GM18520 (cell line): Measurements from ENCODE around the gene OMP.
"Not testable (repeated sequence)": the region's sequence is repeated elsewhere in the genome, so short reads cannot be mapped to it uniquely, and the experiment has no call there.

Source experiments
- ATAC-seq: cut with Tn5 transposase; IDR thresholded peaks from one replicate; pipeline ENCODE4 v1.9.1; 2021; ENCODE audit not compliant: unreplicated experiment

OMP gene, protein sequence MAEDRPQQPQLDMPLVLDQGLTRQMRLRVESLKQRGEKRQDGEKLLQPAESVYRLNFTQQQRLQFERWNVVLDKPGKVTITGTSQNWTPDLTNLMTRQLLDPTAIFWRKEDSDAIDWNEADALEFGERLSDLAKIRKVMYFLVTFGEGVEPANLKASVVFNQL

DNA sequence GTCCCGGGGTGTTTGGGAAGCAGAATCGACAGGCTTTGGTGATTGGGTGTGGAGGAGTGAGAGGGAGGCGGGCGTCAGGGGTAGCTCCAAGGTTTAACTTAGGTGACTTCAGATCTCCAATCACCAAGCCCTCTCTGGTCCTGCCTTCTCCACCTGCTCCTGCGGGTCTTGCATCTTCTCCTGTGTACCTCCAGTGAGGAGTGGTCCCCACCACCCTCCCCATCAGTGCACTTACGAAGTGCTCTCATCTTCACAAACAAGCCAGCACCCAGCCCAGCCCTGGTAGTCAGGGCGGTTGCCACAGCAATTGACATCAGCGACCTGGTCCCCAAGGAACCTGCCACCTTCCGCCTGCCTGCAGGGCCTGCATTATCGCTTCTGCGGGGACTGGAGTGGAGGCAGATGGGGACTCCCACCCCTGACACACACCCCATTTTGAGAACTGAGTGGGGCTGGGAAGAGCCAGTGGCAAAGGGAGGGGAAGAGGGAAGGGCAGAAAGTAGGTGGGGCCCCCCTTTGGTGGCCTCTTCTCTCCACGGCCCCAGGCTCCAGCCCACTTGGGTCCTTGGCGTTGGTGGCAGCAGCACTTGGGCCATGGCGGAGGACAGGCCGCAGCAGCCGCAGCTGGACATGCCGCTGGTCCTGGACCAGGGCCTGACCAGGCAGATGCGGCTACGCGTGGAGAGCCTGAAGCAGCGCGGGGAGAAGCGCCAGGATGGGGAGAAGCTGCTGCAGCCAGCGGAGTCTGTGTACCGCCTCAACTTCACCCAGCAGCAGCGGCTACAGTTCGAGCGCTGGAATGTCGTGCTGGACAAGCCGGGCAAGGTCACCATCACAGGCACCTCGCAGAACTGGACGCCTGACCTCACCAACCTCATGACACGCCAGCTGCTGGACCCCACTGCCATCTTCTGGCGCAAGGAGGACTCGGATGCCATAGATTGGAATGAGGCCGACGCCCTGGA lies at the start of gene OMP:
Gene OMP (plus strand): TSS at position 595 of the 965 bp plus-strand sequence. CDS start 0 bp downstream, at position 595.
- no peak for ATAC-seq

DNA sequence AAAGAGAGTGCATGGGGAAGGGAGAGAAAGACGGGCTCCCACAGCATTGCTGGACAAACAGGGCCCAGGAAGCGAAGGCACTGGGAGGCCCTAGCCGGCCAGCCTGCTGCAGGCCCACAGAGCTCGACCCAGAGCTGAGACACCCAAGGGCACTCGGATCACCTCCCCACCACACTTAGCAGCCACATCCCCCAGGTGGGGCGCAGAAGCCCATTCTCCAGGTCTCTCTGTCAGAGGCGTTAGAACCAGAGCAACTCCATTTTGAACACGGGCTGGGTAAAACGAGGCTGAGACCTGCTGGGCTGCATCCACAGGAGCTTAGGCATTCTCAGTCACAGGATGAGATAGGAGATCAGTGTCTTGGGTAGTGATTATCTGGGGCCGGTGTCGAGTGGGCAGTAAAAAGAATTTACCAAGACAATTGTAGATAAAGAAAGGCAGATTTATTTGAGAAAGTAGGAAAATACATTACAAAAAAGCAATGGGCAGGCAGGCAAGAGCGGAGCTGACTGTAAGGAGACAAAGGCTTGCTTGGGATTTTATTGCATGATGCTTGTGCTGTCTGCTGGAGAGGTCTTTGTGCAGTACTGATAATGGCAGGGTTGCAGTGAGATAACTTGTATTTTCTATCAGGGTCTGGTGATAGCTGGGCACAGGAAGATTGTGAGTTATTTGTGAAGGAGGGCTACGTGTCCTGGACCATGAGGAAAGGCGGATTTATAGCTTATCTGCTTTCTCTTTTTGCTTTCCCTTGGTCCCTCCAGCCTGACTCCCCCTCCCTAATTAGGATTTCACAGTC lies 49.2 kb upstream of the OMP start:
- no peak for ATAC-seq

DNA sequence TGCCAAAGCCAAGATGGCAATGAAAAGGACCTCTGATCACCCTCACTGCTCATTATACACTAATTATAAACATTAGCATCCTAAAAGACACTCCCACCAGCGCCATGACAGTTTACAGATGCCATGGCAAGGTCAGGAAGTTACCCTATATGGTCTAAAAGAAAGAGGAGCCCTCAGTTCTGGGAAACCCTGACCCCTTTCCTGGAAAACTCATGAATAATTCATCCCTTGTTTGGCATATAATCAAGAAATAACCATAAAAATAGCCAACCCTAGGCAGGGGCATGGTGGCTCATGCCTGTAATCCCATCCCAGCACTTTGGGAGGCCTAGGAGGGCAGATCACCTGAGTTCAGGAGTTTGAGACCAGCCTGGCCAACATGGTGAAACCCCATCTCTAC lies 48.6 kb upstream of the OMP start:
- ATAC-seq = no peak

DNA sequence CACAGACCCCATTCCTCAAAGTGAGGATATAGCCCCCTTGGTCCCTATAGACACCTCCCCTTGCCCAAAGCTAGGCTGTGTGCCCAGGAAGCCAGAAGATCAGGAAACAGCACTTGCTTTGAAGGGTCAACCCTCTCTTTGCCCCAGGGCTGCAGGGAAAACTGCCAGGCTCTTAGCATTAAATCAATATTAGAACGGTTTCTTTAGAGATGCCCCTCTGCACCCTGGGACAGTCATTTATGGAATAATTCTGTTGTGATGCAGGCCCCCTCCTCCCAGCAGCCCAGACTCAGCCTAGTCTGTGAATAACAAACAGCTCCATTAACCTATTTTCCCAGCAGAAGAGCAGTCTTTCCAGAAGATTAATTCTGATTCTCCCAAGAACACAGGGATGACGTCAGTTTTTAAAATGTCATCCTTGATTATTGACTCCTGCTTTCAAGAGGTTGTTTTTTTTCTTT lies 47.5 kb upstream of the OMP start:
- no peak for ATAC-seq

DNA sequence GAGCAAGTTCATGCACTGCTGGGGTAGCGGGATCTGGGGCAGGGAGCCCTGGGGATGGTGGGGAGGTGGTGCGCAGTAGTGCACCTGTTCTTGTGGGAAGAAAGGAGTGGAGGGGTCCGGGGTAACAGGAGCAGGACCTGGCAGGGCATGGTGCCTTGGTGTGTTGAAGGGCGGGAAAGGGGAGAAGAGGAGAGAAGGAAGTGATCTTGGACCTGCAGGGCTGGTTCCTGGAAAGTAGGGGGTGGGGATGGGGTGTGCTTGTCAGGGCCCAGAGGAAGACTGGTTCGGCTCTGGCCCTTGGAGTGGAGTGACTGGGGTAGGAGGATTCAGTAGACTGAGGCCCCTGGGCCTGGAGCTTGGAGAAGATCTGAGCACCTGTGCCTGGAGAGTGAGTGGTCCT lies 46.7 kb upstream of the OMP start:
- no peak for ATAC-seq

DNA sequence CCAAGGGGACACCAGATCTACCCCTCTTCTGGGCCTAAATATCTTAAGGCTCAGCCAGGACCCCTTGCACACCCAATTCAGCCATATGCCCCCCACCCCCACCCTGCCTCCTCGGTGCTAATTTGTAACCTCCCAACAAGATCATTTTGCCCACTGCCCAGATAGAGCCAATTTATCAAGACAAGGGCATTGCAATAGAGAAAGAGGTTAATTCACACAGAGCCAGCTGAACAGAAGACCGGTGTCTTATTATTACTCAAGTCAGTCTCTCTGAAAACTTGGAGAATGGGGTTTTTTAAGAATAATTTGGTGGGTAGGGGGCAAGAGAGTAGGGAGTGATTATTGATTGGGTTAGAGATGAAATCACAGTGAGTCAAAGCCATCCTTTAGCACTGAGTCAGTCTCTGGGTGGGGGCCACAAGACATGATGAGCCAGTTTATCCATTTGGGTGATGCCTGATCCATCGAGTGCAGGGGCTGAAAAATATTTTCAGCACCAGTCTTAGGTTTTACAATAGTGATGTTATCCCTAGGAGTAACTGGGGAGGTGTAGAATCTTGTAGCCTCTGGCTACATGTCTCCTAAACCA lies 45.7 kb upstream of the OMP start:
- no peak for ATAC-seq

DNA sequence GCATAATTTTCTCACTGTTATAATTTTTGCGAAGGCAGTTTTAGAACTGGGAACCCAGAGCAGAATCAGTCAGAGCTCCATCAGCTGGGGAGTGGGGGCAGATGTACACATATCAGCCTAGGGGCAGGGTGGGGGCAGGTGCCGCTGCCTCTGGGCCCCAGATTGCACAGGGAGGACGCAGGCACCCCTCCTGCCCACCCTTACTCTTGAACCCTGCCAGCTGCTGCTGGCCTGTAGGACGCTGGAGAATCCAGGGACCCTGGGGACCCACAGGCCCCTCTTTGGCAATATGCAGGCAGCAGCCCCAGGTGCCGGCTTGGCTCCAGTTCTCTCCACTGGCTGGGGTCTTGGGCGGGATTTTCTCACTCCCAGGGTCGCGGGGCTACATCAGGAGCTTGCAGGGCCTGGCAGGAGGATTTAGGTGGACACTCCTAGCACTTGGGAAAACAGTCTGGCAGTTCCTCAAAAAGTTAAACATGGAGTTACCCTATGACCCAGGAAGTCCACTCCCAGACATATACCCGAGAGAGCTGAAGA lies 44.6 kb upstream of the OMP start:
- ATAC-seq = no peak

DNA sequence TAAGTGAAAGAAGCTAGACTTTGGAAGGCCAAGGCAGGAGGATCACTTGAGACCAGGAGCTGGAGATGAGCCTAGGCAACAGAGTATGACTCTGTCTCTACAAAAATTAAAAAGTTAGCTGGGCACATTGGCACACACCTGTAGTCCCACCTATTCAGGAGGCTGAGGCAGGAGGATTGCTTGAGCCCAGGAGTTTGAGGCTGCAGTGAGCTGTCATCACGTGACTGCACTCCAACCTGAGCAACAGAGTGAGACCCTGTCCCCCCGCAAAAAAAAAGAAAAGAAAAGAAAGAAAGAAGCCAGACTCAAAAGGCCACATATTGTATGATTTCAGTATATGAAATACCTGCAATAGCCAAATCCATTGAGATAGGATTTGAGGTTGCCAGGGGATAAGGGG lies 43.7 kb upstream of the OMP start:
- no peak for ATAC-seq

DNA sequence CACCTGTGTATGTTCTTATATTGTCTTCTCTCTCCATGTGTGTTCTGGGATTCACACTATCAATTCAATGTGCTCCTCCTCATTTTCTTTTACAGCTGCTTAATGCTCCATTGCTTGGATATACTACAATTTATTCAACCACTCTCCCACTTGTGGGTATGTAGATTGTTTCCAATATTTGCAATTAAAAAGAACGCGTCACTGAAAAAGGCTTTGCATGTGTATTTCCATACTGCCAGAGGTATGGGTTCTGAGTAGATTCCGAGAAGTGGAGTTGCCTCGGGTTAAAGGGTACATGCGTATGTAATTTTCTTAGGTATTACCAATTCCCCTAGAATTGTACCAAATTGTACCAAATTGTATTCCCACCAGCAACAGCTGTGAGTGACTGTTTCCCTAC lies 42.8 kb upstream of the OMP start:
- ATAC-seq = no peak

DNA sequence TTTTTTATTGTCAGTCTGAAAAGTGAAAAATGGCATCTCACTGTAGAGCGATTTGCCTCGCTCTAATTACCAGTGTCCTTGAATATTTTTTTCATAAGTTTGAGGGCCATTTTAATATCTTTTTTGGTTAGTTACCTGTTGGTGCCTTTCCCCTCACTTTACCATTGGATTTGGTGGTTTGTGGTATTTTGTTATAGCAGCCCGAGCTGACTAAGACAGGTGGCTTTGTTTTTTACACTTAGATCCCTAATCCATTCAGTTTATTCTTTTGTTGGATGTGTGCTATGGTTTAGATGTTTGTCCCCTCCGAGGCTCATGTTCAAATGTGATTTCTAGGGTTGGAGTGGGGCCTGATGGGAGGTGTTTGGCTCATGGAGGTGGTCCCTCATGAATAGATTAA lies 42.4 kb upstream of the OMP start:
- ATAC-seq = no peak

DNA sequence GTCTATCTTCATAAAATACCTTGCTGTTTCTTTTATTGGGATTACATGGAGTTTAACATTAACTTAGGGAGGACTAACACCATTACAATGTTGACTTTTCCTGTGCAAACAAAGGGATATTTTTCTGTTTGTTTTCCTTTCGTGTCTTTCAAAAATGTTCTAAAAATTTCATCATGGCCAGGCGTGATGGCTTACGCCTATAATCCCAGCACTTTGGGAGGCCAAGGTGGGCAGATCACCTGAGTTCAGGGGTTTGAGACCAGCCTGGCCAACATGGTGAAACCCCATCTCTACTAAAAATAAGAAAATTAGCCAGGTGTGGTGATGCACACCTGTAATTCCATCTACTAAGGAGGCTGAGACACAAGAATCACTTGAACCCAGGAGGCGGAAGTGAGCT lies 41.4 kb upstream of the OMP start:
- not testable (repeated sequence) for ATAC-seq

DNA sequence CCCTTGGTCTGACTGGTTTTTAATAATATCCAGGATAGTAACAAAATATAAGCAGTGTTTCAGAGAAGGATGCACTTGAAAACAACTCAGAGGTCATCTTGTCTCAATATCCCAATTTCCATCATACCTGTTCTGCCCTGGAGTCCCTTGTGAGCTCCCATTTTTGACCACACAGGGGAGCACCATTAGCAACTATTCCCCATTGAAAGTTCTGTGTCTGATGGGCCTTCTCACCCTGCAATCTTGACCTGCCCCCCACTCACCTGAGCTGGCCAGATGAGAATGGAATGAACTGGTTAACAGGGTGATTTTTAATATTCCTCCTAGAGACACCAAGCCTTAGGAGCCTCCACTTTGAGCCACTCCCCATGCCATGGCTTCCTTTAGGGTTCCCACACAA lies 39.7 kb upstream of the OMP start:
- ATAC-seq = no peak

DNA sequence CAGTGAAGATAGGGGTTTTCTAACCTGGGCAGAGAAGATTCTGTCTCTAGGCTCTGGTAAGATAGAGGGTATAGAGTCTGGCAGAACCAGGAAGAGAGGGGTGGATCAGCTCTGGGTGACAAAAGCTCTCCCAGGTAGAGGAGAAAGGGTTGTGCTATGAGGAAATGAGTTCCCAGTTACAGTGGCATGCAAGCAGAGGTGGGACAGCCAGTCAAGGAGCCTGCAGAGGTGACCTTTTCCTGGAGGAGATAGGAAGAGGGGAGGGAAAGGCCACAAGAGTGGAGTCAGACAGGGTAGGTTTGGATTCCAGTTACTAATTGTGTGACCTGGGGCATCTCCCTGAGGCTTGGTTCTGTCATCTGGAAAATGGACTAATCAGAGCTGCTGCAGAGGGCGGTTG lies 39.2 kb upstream of the OMP start:
- no peak for ATAC-seq

DNA sequence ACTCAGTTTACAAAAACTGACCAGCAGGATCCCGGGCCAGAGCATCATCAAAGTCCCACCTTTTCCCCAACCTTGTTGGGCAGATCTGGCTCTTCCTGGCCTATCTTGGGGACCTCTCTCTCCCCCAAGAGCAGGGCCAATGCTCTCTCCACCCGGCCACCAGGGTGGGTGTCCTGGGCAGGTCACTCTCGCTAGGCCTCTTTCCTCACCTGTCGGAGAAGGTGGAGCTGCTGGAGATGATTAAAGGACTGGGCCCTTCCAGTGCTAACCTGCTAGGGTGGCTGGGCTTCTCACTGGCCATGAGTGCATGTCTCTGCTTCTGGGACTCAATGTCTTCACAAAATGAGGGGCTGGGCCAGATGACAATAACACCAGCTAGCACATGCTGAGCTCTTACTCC lies 38.8 kb upstream of the OMP start:
- no peak for ATAC-seq

DNA sequence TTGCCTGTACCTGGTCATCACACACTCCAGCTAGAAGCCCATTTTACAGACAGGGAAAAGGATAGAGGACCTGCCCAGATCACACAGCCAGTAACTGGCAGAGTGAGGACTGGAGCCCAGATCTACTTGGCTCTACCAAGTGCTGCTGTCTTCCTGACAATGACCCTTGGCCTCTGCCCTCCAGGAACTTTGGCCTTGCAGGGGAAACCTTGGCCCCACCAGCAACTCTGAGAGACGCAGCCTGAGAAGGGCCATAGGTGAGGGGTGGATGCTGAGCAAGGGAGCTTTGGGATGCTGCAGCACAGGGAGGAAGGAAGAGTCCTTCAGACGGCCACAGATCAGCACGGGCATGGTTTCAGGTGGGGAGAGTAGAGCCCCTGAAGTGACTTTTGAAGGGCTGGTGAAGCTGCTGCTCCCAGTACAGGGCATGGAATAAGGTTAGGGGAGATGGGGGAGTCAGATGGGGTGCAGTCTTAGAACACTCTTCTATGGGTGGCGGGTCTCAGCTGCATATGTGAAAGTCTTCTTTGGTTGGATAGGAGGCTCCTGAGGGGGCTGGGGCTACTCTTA lies 37.9 kb upstream of the OMP start:
- ATAC-seq = no peak

DNA sequence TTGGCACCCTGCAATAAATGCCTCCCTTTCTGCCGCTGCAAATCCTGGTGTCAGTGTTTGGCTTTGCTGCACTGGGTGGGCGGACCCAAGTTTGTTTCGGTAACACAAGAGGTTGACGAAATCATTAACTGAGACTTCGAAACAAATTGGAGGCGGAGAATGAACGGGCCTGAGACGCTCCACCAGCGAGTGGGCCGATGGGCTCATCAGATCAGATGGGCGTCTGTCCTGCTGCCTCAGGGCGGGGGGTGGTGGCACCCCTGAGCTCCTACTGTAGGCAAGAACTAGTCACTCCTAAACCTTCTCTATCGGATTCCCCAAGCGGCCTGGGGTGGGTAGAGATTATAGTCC lies 36.8 kb upstream of the OMP start:
- ATAC-seq = no peak

DNA sequence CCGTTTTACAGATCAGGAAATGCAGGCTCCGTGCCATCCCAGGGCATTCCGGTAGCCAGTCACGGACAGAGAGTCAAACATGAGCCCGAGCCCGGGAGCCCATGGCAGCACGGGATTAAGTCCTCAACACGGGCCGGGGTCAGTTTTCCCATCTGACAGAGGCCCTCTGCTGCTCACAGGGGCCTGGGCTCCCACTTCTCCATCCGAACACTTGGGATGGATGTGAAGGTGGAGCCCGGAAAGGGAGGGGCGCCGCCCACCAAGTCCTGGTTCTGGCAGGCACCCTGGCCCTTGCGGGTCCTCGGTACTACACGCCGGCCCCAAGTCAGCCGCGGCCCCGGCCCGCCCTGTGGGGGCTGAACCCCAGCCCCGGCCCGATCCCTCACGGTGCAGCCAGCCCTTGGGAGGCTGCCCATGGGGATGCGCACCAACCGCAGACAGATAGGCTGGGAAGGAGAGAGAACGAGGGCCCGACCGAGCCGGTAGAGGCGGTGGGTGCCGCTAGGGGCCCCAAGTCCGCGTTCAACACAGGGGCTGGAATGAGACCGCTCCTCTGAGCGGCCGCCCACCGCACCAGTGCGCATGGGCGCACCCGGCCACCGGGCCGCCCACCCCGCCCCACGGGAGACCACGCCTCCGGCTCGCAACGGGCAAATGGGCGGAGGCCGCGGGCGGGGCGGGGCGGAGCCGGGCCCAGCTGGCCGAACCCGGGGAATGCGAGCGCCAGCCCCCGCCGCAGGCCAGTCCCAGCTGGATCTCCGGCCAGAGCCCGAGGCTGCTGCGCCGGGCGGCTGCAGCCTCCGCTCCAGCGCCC lies 36.2 kb upstream of the OMP start, which contains the start of gene CAPN5:
Gene CAPN5 (plus strand): TSS at position 743 of the 814 bp plus-strand sequence. CDS start 17,916 bp downstream, outside the sequence.
- peak; percentile 86 for ATAC-seq

DNA sequence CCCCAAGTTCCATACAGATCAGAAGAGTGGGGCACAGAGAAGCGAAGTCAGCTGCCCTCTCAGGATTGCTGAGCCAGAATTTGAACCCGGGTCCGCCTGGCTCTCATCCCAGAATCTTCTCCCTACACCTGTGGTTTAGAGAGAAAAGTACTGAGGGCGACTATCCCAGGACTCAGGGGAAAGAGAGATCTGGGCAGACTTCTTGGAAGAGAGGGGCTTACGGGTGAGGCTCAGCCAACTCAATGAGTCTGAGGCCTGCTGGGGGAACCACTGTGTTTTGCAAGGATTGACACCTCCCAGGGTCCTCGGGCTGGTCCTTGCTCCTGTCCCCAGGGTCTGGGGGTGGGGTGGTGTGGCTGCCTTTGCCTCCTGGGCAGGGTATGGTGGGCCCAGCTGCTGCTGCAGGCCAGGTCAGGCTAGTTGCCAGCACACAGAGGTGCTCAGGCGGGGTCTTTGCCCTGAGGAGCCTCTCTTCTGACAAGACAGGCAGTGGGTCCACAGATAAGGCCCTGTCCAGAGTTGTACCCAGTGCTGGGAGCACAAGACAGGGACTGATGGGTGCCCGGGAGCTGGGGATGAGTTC lies 34.7 kb upstream of the OMP start:
- no peak for ATAC-seq
